CD4-positive, alpha-beta T cell treated with Interleukin-1 beta for 1 hour (primary cell): ENCODE results near the gene NLGN1.

Source experiments
- DNase-seq, 2 donors: peaks; one replicate each; pipeline ENCODE4 v3.0.0-alpha.2; 2020 to 2022

NLGN1 gene

GRCh38 chr3:173732237-173732636 lies 334.7 kb downstream of the NLGN1 start:
- no peak for DNase-seq

- DNase-seq = no peak
Observed at GRCh38 chr3:173733029-173733652, 335.6 kb downstream of the NLGN1 start.

GRCh38 chr3:173734473-173734872 lies 336.9 kb downstream of the NLGN1 start:
- DNase-seq = no peak

- no peak for DNase-seq
Observed at GRCh38 chr3:173734895-173735294, 337.4 kb downstream of the NLGN1 start.

GRCh38 chr3:173735841-173736240 lies 338.3 kb downstream of the NLGN1 start:
- DNase-seq = no peak

- DNase-seq = no peak
Observed at GRCh38 chr3:173737167-173737808, 339.7 kb downstream of the NLGN1 start.

- no peak for DNase-seq
Observed at GRCh38 chr3:173739726-173740125, 342.2 kb downstream of the NLGN1 start.

- no peak for DNase-seq
Observed at GRCh38 chr3:173742491-173742890, 344.9 kb downstream of the NLGN1 start.

GRCh38 chr3:173743111-173743510 lies 345.6 kb downstream of the NLGN1 start:
- no peak for DNase-seq

- no peak for DNase-seq
Observed at GRCh38 chr3:173743516-173743915, 346.0 kb downstream of the NLGN1 start.

GRCh38 chr3:173744479-173744878 lies 346.9 kb downstream of the NLGN1 start:
- no peak for DNase-seq

- no peak for DNase-seq
Observed at GRCh38 chr3:173744895-173745294, 347.4 kb downstream of the NLGN1 start.

GRCh38 chr3:173745952-173746682 lies 348.6 kb downstream of the NLGN1 start:
- DNase-seq = no peak

GRCh38 chr3:173747427-173747826 lies 349.9 kb downstream of the NLGN1 start:
- DNase-seq = no peak

- DNase-seq = no peak
Observed at GRCh38 chr3:173748105-173748504, 350.6 kb downstream of the NLGN1 start.

- no peak for DNase-seq
Observed at GRCh38 chr3:173750095-173750494, 352.6 kb downstream of the NLGN1 start.

- no peak for DNase-seq
Observed at GRCh38 chr3:173750591-173750990, 353.0 kb downstream of the NLGN1 start.

GRCh38 chr3:173753593-173753992 lies 356.0 kb downstream of the NLGN1 start:
- no peak for DNase-seq

- no peak for DNase-seq
Observed at GRCh38 chr3:173755161-173755560, 357.6 kb downstream of the NLGN1 start.

GRCh38 chr3:173761161-173761560 lies 363.6 kb downstream of the NLGN1 start:
- no peak for DNase-seq

GRCh38 chr3:173762501-173762900 lies 365.0 kb downstream of the NLGN1 start:
- DNase-seq = no peak

GRCh38 chr3:173770011-173770410 lies 372.5 kb downstream of the NLGN1 start:
- DNase-seq = no peak

GRCh38 chr3:173770796-173771573 lies 373.4 kb downstream of the NLGN1 start:
- no peak for DNase-seq
